ENCODE results near the gene RAD51B. TPM values are rescaled to one million over a fixed set of nuclear protein-coding genes. Genes with fewer than 3 reads are reported as not detected.

RAD51B gene
- total RNA-seq, 2 donors from 2014 or later = 37.0 to 49.7 TPM

DNA sequence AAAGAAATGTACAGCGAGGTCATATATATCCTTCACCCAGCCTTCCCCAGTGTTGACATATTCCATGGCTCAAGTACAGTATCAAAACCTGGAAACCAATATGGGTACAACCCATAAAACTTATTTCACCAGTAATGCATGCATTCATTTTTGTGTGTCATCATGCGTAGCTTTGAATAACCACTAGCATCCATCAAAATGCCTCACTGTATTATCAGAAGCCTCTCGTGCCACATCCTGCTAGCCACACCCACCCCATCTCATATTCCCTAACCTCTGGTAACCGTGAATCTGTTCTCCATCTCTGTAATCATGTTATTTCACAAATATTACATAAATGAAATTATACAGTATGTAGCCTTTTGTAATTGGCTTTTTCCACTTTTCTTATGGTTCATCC is 314.3 kb downstream of the RAD51B start:
- H3K27ac Mint-ChIP-seq = no peak overlapping the region
- H3K9me3 Mint-ChIP-seq = no peaks in the 10 kb centered on the region
- no peaks in the 10 kb centered on the region for H3K27me3 Mint-ChIP-seq
- no peak overlapping the region for H3K4me3 Mint-ChIP-seq
- no peaks in the 10 kb centered on the region for H3K36me3 Mint-ChIP-seq (ENCODE audit: low read depth)
- ATAC-seq (replicated peaks) = no peak
- H3K4me1 Mint-ChIP-seq = peaks cover 13% of the 10 kb centered on the region

- H3K9me3 Mint-ChIP-seq = no peaks in the 10 kb centered on the region
- peak; percentile 48 for ATAC-seq (replicated peaks)
- H3K4me3 Mint-ChIP-seq = peak overlapping the region; percentile 25
- no peak overlapping the region for H3K27ac Mint-ChIP-seq
- no peaks in the 10 kb centered on the region for H3K36me3 Mint-ChIP-seq (ENCODE audit: low read depth)
- no peaks in the 10 kb centered on the region for H3K27me3 Mint-ChIP-seq
- H3K4me1 Mint-ChIP-seq = peaks cover 13% of the 10 kb centered on the region
These were observed 315.4 kb downstream of the RAD51B start for GRCh38 chr14:68135028-68135427.

GRCh38 chr14:68135566-68135965 is 316.0 kb downstream of the RAD51B start:
- H3K27me3 Mint-ChIP-seq = no peaks in the 10 kb centered on the region
- H3K27ac Mint-ChIP-seq = no peak overlapping the region
- no peaks in the 10 kb centered on the region for H3K36me3 Mint-ChIP-seq (ENCODE audit: low read depth)
- no peaks in the 10 kb centered on the region for H3K9me3 Mint-ChIP-seq
- H3K4me3 Mint-ChIP-seq = peak overlapping the region; percentile 25
- no peak for ATAC-seq (replicated peaks)
- peaks cover 13% of the 10 kb centered on the region for H3K4me1 Mint-ChIP-seq

DNA sequence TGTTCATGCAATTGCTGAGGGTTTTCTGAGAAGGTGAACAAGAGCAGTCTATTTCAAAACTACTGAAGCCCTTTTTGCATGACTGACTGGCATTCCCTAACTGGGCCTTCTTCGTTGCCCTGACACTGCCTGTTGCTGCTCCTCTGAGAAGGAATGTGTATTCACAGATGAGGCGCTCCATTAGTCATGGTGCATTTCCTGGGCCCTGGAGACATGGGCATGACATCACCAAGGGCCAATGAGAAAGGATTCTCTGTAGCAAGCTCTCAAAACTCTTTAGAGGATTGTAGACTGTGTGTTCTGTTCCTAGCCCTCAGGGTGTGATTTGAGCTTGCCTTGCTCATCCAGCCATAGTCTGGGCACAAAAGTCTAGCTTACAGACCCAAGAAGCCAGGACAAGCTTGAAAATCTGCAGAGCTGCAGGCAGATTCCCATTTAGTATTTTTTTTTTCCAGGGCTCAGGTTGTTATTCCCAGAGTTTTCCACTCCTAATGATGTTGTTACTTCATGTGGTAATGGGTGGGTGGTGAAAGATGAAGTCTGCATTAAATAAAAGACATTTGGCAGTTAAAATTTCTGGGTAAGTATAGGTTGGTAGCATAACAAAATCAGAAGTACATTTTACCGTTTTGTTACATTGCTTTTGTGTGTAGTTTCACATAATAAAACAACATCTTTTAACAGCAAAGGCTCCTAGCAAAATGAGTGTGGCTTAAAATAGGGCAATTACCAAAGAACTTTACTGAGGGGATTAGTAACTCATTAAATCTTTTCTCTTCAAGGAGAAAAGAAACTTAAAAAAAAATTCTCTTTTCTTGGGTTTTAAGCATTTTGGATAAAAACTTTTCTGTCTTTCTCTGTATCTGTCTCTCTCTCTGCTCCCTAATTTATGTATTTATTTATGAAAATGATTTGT is 318.4 kb downstream of the RAD51B start:
- no peak overlapping the region for H3K27ac Mint-ChIP-seq
- no peaks in the 10 kb centered on the region for H3K36me3 Mint-ChIP-seq (ENCODE audit: low read depth)
- H3K4me3 Mint-ChIP-seq = no peak overlapping the region
- H3K27me3 Mint-ChIP-seq = no peaks in the 10 kb centered on the region
- ATAC-seq (replicated peaks) = peak; percentile 92
- H3K9me3 Mint-ChIP-seq = no peaks in the 10 kb centered on the region
- peaks cover 13% of the 10 kb centered on the region for H3K4me1 Mint-ChIP-seq

DNA sequence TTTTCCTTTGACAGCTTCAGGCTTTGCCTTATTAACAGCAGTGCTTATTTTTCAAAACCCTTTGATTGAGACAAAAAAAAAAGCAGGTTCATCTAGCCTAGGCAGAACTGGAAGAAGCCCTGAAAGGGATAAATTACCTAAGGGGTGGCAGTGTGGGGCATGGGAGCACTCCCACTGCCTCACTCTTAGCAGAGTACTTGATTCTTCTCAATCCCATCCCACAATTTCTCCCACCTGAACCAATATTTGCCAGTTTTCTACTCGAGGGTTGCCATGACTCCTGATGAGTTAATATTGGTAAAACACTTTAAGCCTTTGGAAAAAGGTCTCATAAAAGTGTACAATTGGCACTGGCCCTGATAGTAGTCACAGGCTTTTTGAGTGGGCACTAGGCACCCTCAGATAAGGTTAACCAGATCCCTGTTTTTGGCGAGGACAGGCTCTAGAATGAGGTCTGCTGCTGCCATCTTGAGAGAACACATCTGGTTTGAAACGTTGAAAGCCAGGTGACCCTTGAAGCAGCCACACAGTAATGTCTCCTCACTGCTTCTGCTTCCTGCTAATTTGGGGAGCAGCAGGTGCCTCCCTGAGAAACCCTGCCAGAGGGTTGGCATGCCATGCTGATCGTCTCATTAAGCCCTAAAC is 320.0 kb downstream of the RAD51B start:
- no peak for ATAC-seq (replicated peaks)
- peaks cover 25% of the 10 kb centered on the region for H3K4me1 Mint-ChIP-seq
- H3K4me3 Mint-ChIP-seq = no peak overlapping the region
- H3K27ac Mint-ChIP-seq = no peak overlapping the region
- H3K9me3 Mint-ChIP-seq = no peaks in the 10 kb centered on the region
- no peaks in the 10 kb centered on the region for H3K27me3 Mint-ChIP-seq
- H3K36me3 Mint-ChIP-seq (ENCODE audit: low read depth) = no peaks in the 10 kb centered on the region

DNA sequence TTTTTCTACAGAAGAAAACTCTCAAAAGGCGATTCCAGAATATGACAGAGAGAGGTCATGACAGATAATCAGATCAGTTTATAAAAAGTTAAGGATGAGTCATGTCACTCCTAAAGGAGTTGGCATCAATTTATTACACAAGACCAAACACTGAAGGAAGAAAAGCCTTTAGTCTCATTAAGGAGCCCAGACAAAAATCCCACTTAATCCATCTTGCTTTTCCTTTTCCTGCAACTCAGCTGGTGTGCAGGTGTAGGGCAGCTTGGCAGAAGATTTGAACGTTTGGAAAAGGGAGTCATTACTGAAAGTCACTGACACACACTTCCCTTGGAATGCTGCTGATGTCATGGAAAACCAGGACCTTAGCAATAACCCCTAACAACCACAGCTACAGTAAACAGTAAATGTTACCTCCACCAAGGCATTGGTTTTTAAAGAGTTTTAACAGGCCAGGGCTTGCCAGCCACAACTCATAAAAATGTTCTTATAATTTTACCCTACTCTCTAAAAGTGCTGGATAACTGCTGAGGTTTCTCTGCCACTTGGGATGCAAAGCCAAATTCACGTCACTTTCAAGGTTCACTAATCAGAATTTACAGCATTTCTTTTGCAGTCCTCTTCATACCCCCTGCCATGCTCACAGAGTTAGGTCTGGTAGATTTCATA is 320.6 kb downstream of the RAD51B start:
- H3K9me3 Mint-ChIP-seq = no peaks in the 10 kb centered on the region
- ATAC-seq (replicated peaks) = no peak
- no peak overlapping the region for H3K4me3 Mint-ChIP-seq
- no peaks in the 10 kb centered on the region for H3K36me3 Mint-ChIP-seq (ENCODE audit: low read depth)
- H3K4me1 Mint-ChIP-seq = peaks cover 27% of the 10 kb centered on the region
- H3K27ac Mint-ChIP-seq = no peak overlapping the region
- H3K27me3 Mint-ChIP-seq = no peaks in the 10 kb centered on the region

DNA sequence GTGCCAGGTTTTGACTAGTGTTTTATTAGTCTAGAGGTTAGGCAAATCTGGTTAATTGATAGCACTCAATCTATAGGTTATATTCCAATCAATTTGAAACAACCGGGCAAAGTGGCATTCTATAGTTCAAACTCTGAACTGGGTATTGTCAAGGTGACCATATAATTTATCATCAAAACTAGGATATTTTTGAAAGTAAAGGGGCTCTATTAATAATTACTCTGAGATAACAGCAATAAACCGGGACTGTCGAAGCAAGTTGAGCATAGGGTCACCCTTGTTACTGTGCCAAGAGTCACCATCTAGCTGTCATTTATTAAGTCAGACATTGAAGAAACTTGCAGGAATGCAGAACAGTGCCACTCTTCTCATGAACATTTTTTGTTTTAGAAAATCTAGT is 321.2 kb downstream of the RAD51B start:
- H3K4me3 Mint-ChIP-seq = no peak overlapping the region
- peaks cover 2% of the 10 kb centered on the region for H3K9me3 Mint-ChIP-seq
- no peak for ATAC-seq (replicated peaks)
- H3K27me3 Mint-ChIP-seq = no peaks in the 10 kb centered on the region
- no peak overlapping the region for H3K27ac Mint-ChIP-seq
- H3K36me3 Mint-ChIP-seq (ENCODE audit: low read depth) = no peaks in the 10 kb centered on the region
- peaks cover 27% of the 10 kb centered on the region for H3K4me1 Mint-ChIP-seq

DNA sequence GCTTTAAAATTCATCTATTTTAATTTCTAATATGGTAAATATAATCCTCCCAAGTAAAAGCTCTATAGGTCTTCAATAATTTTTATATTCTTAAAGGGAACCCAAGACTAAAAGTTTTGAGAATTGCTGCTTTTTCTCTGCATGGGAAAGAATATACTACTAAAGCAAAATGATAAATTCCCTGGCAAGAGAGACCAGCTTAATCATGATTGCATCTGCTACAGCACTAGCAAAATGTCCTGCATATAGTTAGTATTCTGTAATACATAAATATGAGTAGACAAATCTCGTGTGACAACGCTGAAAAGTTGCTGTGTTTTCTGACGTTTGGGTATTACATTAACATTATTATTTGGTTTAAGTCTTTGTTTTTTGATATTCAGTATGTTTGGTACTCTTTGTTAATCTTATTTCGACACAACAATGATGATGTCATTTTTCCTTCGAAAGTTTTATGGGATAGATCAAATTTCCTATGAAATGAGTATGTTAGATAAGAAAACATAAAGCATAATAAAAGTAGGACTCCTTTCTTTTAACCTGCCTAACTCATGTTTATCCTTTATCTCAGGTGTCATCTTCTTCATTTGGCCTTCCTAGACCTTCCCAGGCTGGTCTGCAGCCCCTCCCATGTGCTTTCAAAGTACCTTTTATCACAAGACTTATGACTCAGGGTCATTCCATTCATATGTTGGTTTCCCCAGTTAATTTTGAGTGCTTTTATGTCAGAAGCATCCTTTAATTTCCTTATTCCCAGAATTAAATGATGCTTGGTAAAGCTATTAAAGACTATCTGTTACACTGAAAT is 321.9 kb downstream of the RAD51B start:
- ATAC-seq (replicated peaks) = no peak

GRCh38 chr14:68143341-68143841 is 323.8 kb downstream of the RAD51B start:
- H3K4me3 Mint-ChIP-seq = peak overlapping the region; percentile 2
- ATAC-seq (replicated peaks) = no peak
- no peaks in the 10 kb centered on the region for H3K27me3 Mint-ChIP-seq
- H3K9me3 Mint-ChIP-seq = peaks cover 3% of the 10 kb centered on the region
- H3K27ac Mint-ChIP-seq = peak overlapping the region; percentile 25
- H3K4me1 Mint-ChIP-seq = peaks cover 29% of the 10 kb centered on the region
- H3K36me3 Mint-ChIP-seq (ENCODE audit: low read depth) = no peaks in the 10 kb centered on the region

More for the DNA sequence above, 321.9 kb downstream of the RAD51B start:
- Mint-ChIP-seq H3K36me3 (ENCODE audit: low read depth) (no peaks in the 10 kb centered on the region), H3K27ac (no peak overlapping the region), H3K9me3 (peaks cover 3% of the 10 kb centered on the region), H3K4me1 (peaks cover 29% of the 10 kb centered on the region), H3K27me3 (no peaks in the 10 kb centered on the region), H3K4me3 (no peak overlapping the region)

- peak overlapping the region; percentile 2 for H3K4me3 Mint-ChIP-seq
- H3K9me3 Mint-ChIP-seq = peaks cover 3% of the 10 kb centered on the region
- H3K36me3 Mint-ChIP-seq (ENCODE audit: low read depth) = no peaks in the 10 kb centered on the region
- H3K27me3 Mint-ChIP-seq = no peaks in the 10 kb centered on the region
- H3K27ac Mint-ChIP-seq = peak overlapping the region; percentile 25
- peak; percentile 70 for ATAC-seq (replicated peaks)
- H3K4me1 Mint-ChIP-seq = peaks cover 29% of the 10 kb centered on the region
These were observed 324.6 kb downstream of the RAD51B start for GRCh38 chr14:68144051-68144681.

- no peak overlapping the region for H3K4me3 Mint-ChIP-seq
- no peak overlapping the region for H3K27ac Mint-ChIP-seq
- no peak for ATAC-seq (replicated peaks)
- H3K27me3 Mint-ChIP-seq = no peaks in the 10 kb centered on the region
- H3K9me3 Mint-ChIP-seq = peaks cover 3% of the 10 kb centered on the region
- H3K36me3 Mint-ChIP-seq (ENCODE audit: low read depth) = no peaks in the 10 kb centered on the region
- H3K4me1 Mint-ChIP-seq = peaks cover 29% of the 10 kb centered on the region
These were observed 325.5 kb downstream of the RAD51B start for GRCh38 chr14:68145036-68145435.

DNA sequence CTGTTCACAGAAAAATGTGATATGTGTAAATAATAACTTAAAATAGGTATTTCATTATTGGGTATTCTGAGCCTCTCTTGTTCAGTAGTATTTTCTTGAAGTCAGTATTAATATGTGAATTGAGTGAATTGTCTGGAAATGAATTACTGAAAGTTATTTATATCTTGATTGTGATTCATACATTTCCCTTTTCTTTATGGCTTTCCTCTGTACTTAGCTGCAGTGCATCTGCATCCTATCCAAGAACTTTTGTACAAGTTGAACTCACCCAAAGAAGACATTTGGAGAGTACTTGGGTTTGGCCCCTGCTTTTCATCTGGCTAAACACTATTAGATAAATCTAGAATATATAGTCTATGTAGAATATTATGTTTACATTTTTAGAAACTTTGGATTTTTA is 326.0 kb downstream of the RAD51B start:
- no peak overlapping the region for H3K27ac Mint-ChIP-seq
- no peak overlapping the region for H3K4me3 Mint-ChIP-seq
- H3K36me3 Mint-ChIP-seq (ENCODE audit: low read depth) = no peaks in the 10 kb centered on the region
- ATAC-seq (replicated peaks) = no peak
- peaks cover 29% of the 10 kb centered on the region for H3K4me1 Mint-ChIP-seq
- peaks cover 3% of the 10 kb centered on the region for H3K9me3 Mint-ChIP-seq
- no peaks in the 10 kb centered on the region for H3K27me3 Mint-ChIP-seq

DNA sequence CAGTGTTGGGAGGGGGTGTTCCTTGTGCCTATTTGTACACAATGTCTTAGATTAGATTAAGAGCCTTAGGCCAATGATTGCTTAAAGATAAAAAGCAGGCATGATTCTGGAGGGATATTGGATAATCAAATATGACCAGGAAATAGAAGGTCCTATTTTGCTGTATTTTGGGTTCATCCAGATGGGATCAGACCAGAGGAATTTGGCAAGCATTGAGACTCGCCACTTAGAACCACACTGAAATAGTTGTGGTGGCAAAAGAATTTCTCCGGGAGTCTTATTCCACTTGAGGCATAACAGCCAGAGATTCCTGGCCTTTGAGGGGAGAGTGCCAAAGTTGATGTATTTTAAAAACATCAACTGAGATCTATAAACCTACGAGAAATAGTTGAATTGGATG is 327.2 kb downstream of the RAD51B start:
- Mint-ChIP-seq H3K9me3 (peaks cover 11% of the 10 kb centered on the region), H3K27ac (no peak overlapping the region), H3K4me1 (peaks cover 29% of the 10 kb centered on the region), H3K4me3 (no peak overlapping the region), H3K27me3 (no peaks in the 10 kb centered on the region), H3K36me3 (ENCODE audit: low read depth) (no peaks in the 10 kb centered on the region)
- ATAC-seq (replicated peaks) = no peak

All from activated T-helper 17 cell treated with anti-CD3 and anti-CD28 coated beads, Interleukin-2, amount 50 U/mL, for 72 hours (primary cell).